ENCODE measurements around the gene USH2A.

DNA sequence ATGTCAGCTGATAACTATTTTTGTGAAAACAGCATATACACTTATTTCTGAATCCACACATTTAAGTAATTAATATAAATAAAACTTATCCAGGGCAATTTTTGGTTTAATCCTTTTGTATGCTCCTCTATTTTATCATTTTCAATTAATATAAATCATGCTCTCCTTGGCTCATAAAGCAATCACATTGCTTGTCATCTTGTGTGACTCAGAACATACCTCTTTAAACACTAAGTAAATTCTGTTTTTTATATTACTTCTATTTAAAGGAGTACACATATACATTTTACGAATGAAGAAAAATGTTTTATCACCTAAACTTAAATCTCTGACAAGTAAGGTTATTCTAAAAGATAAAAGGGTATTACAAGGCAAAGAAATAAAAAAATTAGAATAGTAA, 175.3 kb downstream of the USH2A start:
- TF ChIP-seq CTCF (IDR thresholded peaks at IDR 0.05) (no peak), POLR2A (IDR thresholded peaks at IDR 0.05) (no peak)
